Left kidney (tissue), 2 donors: ENCODE results near the gene GJE1. TPM values are rescaled to one million over a fixed set of nuclear protein-coding genes. Genes with fewer than 3 reads are reported as not detected.

Source experiments
- DNase-seq: peaks from one replicate; pipeline ENCODE4 v3.0.0-alpha.2; 2013
- polyA plus RNA-seq: library from polyadenylated mRNA; unstranded; fragments of 120-200 nt; gene quantifications from one replicate; pipeline ENCODE4 v1.2.1, GENCODE V29; 2013; ENCODE audit not compliant: insufficient read length

GJE1 gene
- polyA plus RNA-seq, 1 donor: not detected

- no peak for DNase-seq
These were observed 32.5 kb downstream of the GJE1 start for GRCh38 chr6:142165227-142165626.

- DNase-seq: no peak
These were observed 34.3 kb downstream of the GJE1 start for GRCh38 chr6:142167071-142167470.

- DNase-seq: no peak
These were observed 34.8 kb downstream of the GJE1 start for GRCh38 chr6:142167486-142167885.

- no peak for DNase-seq
These were observed 38.6 kb downstream of the GJE1 start for GRCh38 chr6:142171351-142171750.

- DNase-seq: no peak
These were observed 40.0 kb downstream of the GJE1 start for GRCh38 chr6:142172758-142173157.

GRCh38 chr6:142173980-142174379 lies 41.3 kb downstream of the GJE1 start:
- no peak for DNase-seq

GRCh38 chr6:142174703-142175102 lies 42.0 kb downstream of the GJE1 start:
- DNase-seq: no peak

GRCh38 chr6:142178129-142178528 lies 45.4 kb downstream of the GJE1 start:
- no peak for DNase-seq

DNA sequence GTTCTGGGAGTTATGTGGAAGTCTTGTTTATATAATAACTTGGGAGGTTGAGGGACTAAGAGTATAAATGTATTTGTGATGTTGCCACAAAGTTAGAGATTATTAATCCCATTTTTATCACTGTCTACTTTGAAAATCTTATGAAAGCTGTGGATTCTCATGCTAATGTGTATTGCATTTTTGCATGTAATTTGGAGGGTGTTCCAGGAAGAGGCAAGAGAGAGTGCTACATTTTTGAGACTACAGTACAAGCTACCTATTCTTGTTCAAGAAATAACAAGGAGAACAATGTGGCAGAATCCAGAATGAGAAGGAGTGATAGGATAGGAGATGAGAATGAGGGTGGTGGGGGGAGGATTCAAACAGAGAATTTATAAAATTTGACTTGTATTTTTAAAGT lies 49.3 kb downstream of the GJE1 start:
- no peak for DNase-seq

- DNase-seq: no peak
These were observed 50.6 kb downstream of the GJE1 start for GRCh38 chr6:142183351-142183750.

DNA sequence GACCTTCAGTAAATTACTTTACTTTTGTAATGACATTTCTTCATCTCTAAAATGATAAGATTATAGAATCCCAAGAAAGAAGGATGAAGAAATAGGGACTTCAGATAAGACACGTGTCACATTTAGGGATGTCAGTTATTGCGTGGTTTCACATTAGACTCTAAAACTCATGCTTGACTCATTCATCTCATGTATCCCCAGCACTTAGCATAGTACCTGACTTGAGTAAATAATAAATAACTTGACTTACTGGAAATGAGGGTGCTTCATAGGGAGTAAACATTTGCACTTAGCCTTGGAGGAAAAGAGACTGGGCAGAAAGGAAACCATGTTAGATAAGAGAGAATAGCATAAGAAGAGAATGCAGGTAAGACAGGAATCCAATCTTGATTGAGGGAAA lies 51.6 kb downstream of the GJE1 start:
- no peak for DNase-seq

Other genes starting within 250 kb of the GJE1 start
- gene NMBR, start 14.2 kb downstream of the GJE1 start, polyA plus RNA-seq: 0.25 TPM
- gene VTA1, start 14.3 kb downstream of the GJE1 start, polyA plus RNA-seq: 76.8 TPM
- gene ADGRG6, start 169.1 kb downstream of the GJE1 start, polyA plus RNA-seq: 35.6 TPM